22Rv1 (cell line): Measurements from ENCODE around the gene AUTS2.

Experiments used
- H3K27ac ChIP-seq: fragments of 450-650 bp; 2 replicates; pipeline ENCODE4 v1.5.1; 2017
- CTCF ChIP-seq: fragments of 450-650 bp; IDR thresholded peaks from 2 replicates; pipeline ENCODE4 v1.5.1; 2017; ENCODE audit warnings: mild to moderate bottlenecking
- ZFX ChIP-seq: fragments of 450-650 bp; IDR thresholded peaks from 2 replicates; pipeline ENCODE4 v1.6.1; 2017; ENCODE audit warnings: antibody characterized with exemption, borderline replicate concordance

AUTS2 gene

GRCh38 chr7:70838292-70838907, 1240.1 kb downstream of the AUTS2 start:
- TF ChIP-seq CTCF (no peak), ZFX (no peak)
- no peak overlapping the region for H3K27ac ChIP-seq
